ENCODE results near the gene KDM4F. TPM values are rescaled to one million over a fixed set of nuclear protein-coding genes. Genes with fewer than 3 reads are reported as not detected.
"Not testable (repeated sequence)": the region's sequence is repeated elsewhere in the genome, so short reads cannot be mapped to it uniquely, and the experiment has no call there.

KDM4F gene
- polyA plus RNA-seq (ENCODE audit: insufficient read length in 4 of 4), result not detected

- not testable (repeated sequence) for DNase-seq (ENCODE audit: low read depth in 4 of 4, low spot score in 2 of 4)
Measured at GRCh38 chr11:95049122-95049521, at the start of gene KDM4F. Gene KDM4F (plus strand): TSS chr11:95049422.

GRCh38 chr11:95003716-95004115, 45.5 kb upstream of the KDM4F start:
- DNase-seq (ENCODE audit: low read depth in 4 of 4, low spot score in 2 of 4), result no peak

GRCh38 chr11:95005642-95006041, 43.6 kb upstream of the KDM4F start:
- DNase-seq (ENCODE audit: low read depth in 4 of 4, low spot score in 2 of 4), result no peak

- DNase-seq (ENCODE audit: low read depth in 4 of 4, low spot score in 2 of 4), result no peak
Measured at GRCh38 chr11:95011376-95011775, 37.8 kb upstream of the KDM4F start.

- DNase-seq (ENCODE audit: low read depth in 4 of 4, low spot score in 2 of 4), result no peak
Measured at GRCh38 chr11:95014184-95014821, 34.9 kb upstream of the KDM4F start.

GRCh38 chr11:95016139-95016538, 33.1 kb upstream of the KDM4F start:
- no peak for DNase-seq (ENCODE audit: low read depth in 4 of 4, low spot score in 2 of 4)

- DNase-seq (ENCODE audit: low read depth in 4 of 4, low spot score in 2 of 4), result not testable (repeated sequence)
Measured at GRCh38 chr11:95021468-95021867, 27.8 kb upstream of the KDM4F start.

GRCh38 chr11:95024958-95025357, 24.3 kb upstream of the KDM4F start, which contains the start of gene KDM4E:
Gene KDM4E (plus strand): TSS chr11:95025258. CDS start chr11:95025558, 300 bp downstream.
- no peak for DNase-seq (ENCODE audit: low read depth in 4 of 4, low spot score in 2 of 4)

- not testable (repeated sequence) for DNase-seq (ENCODE audit: low read depth in 4 of 4, low spot score in 2 of 4)
Measured at GRCh38 chr11:95025594-95025993, 23.6 kb upstream of the KDM4F start.

- DNase-seq (ENCODE audit: low read depth in 4 of 4, low spot score in 2 of 4), result no peak
Measured at GRCh38 chr11:95028357-95028756, 20.9 kb upstream of the KDM4F start.

GRCh38 chr11:95033051-95033450, 16.2 kb upstream of the KDM4F start:
- DNase-seq (ENCODE audit: low read depth in 4 of 4, low spot score in 2 of 4), result no peak

GRCh38 chr11:95035316-95035715, 13.9 kb upstream of the KDM4F start:
- no peak for DNase-seq (ENCODE audit: low read depth in 4 of 4, low spot score in 2 of 4)

GRCh38 chr11:95037356-95038035, 11.7 kb upstream of the KDM4F start:
- DNase-seq (ENCODE audit: low read depth in 4 of 4, low spot score in 2 of 4), result not testable (repeated sequence)

GRCh38 chr11:95042239-95042638, 7.0 kb upstream of the KDM4F start:
- DNase-seq (ENCODE audit: low read depth in 4 of 4, low spot score in 2 of 4), result no peak

- no peak for DNase-seq (ENCODE audit: low read depth in 4 of 4, low spot score in 2 of 4)
Measured at GRCh38 chr11:95042906-95043305, 6.3 kb upstream of the KDM4F start.

GRCh38 chr11:95044010-95044409, 5.2 kb upstream of the KDM4F start:
- DNase-seq (ENCODE audit: low read depth in 4 of 4, low spot score in 2 of 4), result no peak

- no peak for DNase-seq (ENCODE audit: low read depth in 4 of 4, low spot score in 2 of 4)
Measured at GRCh38 chr11:95045812-95046211, 3.4 kb upstream of the KDM4F start.

- no peak for DNase-seq (ENCODE audit: low read depth in 4 of 4, low spot score in 2 of 4)
Measured at GRCh38 chr11:95050595-95051202, 1.5 kb downstream of the KDM4F start.

GRCh38 chr11:95054356-95054755, 5.1 kb downstream of the KDM4F start:
- no peak for DNase-seq (ENCODE audit: low read depth in 4 of 4, low spot score in 2 of 4)

GRCh38 chr11:95055283-95055897, 6.2 kb downstream of the KDM4F start:
- DNase-seq (ENCODE audit: low read depth in 4 of 4, low spot score in 2 of 4), result no peak

GRCh38 chr11:95057959-95058358, 8.7 kb downstream of the KDM4F start:
- no peak for DNase-seq (ENCODE audit: low read depth in 4 of 4, low spot score in 2 of 4)
